CD4-positive, alpha-beta T cell (primary cell): ENCODE measurements around the gene TGM4. TPM values are rescaled to one million over a fixed set of nuclear protein-coding genes. Genes with fewer than 3 reads are reported as not detected.

Experiments
- ATAC-seq: fragments of 200-7000 bp; cut with Tn5 transposase; one replicate; pipeline ENCODE4 v1.10.0; 2022; ENCODE audit warnings: mild to moderate bottlenecking; ENCODE audit not compliant: poor library complexity
- CTCF ChIA-PET: fragments of 350-600 bp; sonication (Branson Sonifier 250); formaldehyde crosslinking; loops from one replicate; lab custom pipeline; 2021; ENCODE audit warnings: antibody characterized with exemption, inconsistent platforms; lab: Charles Lee
- POLR2A ChIA-PET: fragments of 350-600 bp; sonication (Branson Sonifier 250); formaldehyde crosslinking; loops from one replicate; lab custom pipeline; 2021; ENCODE audit warnings: antibody characterized with exemption, inconsistent platforms; lab: Charles Lee
- DNase-seq, 14 experiments: peaks; one replicate each; pipeline ENCODE4 v3.0.0-alpha.2; 2013 to 2020; ENCODE audit warnings: mixed read lengths in 2 of 14
- H3K27ac ChIP-seq, 2 donors: one replicate each; pipeline versions ENCODE4 v1.5.1 to v1.7.0; 2013; ENCODE audit warnings: low read length in 2 of 2, low read depth in 1 of 2, mild to moderate bottlenecking in 1 of 2
- H3K27me3 ChIP-seq, 2 experiments: 1 replicate in 1 of 2; 2 replicates in 1 of 2; pipeline versions ENCODE4 v1.6.1 to v1.7.0; 2013; ENCODE audit warnings: low read length in 2 of 2, control low read depth in 1 of 2, mild to moderate bottlenecking in 1 of 2, moderate library complexity in 1 of 2; ENCODE audit not compliant: insufficient read depth in 2 of 2, control insufficient read depth in 1 of 2
- H3K36me3 ChIP-seq: one replicate; pipeline ENCODE4 v1.6.1; 2013; ENCODE audit warnings: low read length, control low read depth; ENCODE audit not compliant: insufficient read depth
- H3K4me1 ChIP-seq: one replicate; pipeline ENCODE4 v1.6.1; 2013; ENCODE audit warnings: low read length, control low read depth; ENCODE audit not compliant: insufficient read depth
- H3K4me3 ChIP-seq: one replicate; pipeline ENCODE4 v1.5.1; 2013; ENCODE audit warnings: mild to moderate bottlenecking, low read length, moderate library complexity
- H3K9me3 ChIP-seq, 2 experiments: 1 replicate in 1 of 2; 2 replicates in 1 of 2; pipeline versions ENCODE4 v1.6.1 to v1.7.0; 2013; ENCODE audit warnings: low read length in 2 of 2, mild to moderate bottlenecking in 2 of 2, control low read depth in 1 of 2, moderate library complexity in 1 of 2; ENCODE audit not compliant: control insufficient read depth in 1 of 2, insufficient read depth in 1 of 2
- H3K27ac Mint-ChIP-seq: one replicate; pipeline ENCODE4 v1.8.0; 2020; ENCODE audit warnings: mixed read lengths
- H3K27me3 Mint-ChIP-seq: one replicate; pipeline ENCODE4 v1.8.0; 2021; ENCODE audit warnings: mixed read lengths
- H3K36me3 Mint-ChIP-seq: one replicate; pipeline ENCODE4 v1.8.0; 2021; ENCODE audit warnings: low read depth, mixed read lengths
- H3K4me1 Mint-ChIP-seq: one replicate; pipeline ENCODE4 v1.8.0; 2021; ENCODE audit warnings: low read depth, mixed read lengths
- H3K4me3 Mint-ChIP-seq: one replicate; pipeline ENCODE4 v1.8.0; 2020; ENCODE audit warnings: mild to moderate bottlenecking, mixed read lengths
- H3K9me3 Mint-ChIP-seq: one replicate; pipeline ENCODE4 v1.8.0; 2020; ENCODE audit warnings: mixed read lengths
- CTCF ChIP-seq: fragments of 200-600 bp; IDR thresholded peaks from one replicate; pipeline ENCODE4 v1.8.0; 2022; ENCODE audit warnings: antibody characterized with exemption, mild to moderate bottlenecking
- intact Hi-C, 2 experiments: fragments of 100-400 bp; cut with DNase I in 1 of 2; cut with micrococcal nuclease in 1 of 2; formaldehyde crosslinking; loops; one replicate each; pipeline versions ENCODE4 v1.15.1 to v1.9.0; 2023 to 2025; cut with DNase I, micrococcal nuclease
- total RNA-seq, 174 experiments: library from RNA in 2 of 174; stranded (reverse) in 2 of 174; gene quantifications; one replicate each; pipeline ENCODE4 v1.2.3 and lab custom pipeline; 2021 to 2026

The TGM4 gene
- total RNA-seq, 2 experiments from 2014 or later: not detected

GRCh38 chr3:44870375-44871061 is 3.9 kb upstream of the TGM4 start:
- H3K27ac ChIP-seq: no peak overlapping the region
- Mint-ChIP-seq H3K4me1 (peaks cover 14% of the 10 kb centered on the region), H3K9me3 (peaks cover 3% of the 10 kb centered on the region), H3K27me3 (no peaks in the 10 kb centered on the region), H3K36me3 (no peaks in the 10 kb centered on the region), H3K27ac (no peak overlapping the region), H3K4me3 (no peak overlapping the region)
- no peak overlapping the region for H3K4me3 ChIP-seq
- peaks cover 20% of the 10 kb centered on the region for H3K4me1 ChIP-seq
- no peak for DNase-seq
- H3K36me3 ChIP-seq: no peaks in the 10 kb centered on the region
- TF ChIP-seq CTCF: no peak
- H3K9me3 ChIP-seq: no peaks in the 10 kb centered on the region
- ChIA-PET CTCF (no interaction called here), POLR2A (no interaction called here)
- no peaks in the 10 kb centered on the region for H3K27me3 ChIP-seq
- no peak for ATAC-seq
- intact Hi-C loops: no loop called here

- CTCF ChIA-PET: no interaction called here
Measured at GRCh38 chr3:44875596-44875995, 1.2 kb downstream of the TGM4 start.

GRCh38 chr3:44877333-44877732 is 2.9 kb downstream of the TGM4 start:
- Histone ChIP-seq H3K36me3 (no peaks in the 10 kb centered on the region), H3K4me3 (no peak overlapping the region), H3K4me1 (no peaks in the 10 kb centered on the region), H3K27me3 (peaks cover 0 to 2% of the 10 kb centered on the region in 2 experiments), H3K27ac (no peak overlapping the region), H3K9me3 (no peaks in the 10 kb centered on the region)
- DNase-seq (no peak), ATAC-seq (no peak)
- no peak overlapping the region for H3K4me3 Mint-ChIP-seq
- peaks cover under 1% of the 10 kb centered on the region for H3K27me3 Mint-ChIP-seq
- H3K9me3 Mint-ChIP-seq: no peaks in the 10 kb centered on the region
- TF ChIP-seq CTCF: no peak
- H3K4me1 Mint-ChIP-seq: no peaks in the 10 kb centered on the region
- H3K36me3 Mint-ChIP-seq: no peaks in the 10 kb centered on the region
- H3K27ac Mint-ChIP-seq: no peak overlapping the region
- ChIA-PET CTCF (no interaction called here), POLR2A (no interaction called here)
- intact Hi-C loops: no loop called here

More at GRCh38 chr3:44875596-44875995, 1.2 kb downstream of the TGM4 start:
- Histone ChIP-seq H3K9me3 (no peaks in the 10 kb centered on the region), H3K36me3 (no peaks in the 10 kb centered on the region), H3K4me3 (no peak overlapping the region), H3K27me3 (no peaks in the 10 kb centered on the region), H3K4me1 (no peaks in the 10 kb centered on the region), H3K27ac (no peak overlapping the region)
- H3K27ac Mint-ChIP-seq: no peak overlapping the region
- no peaks in the 10 kb centered on the region for H3K4me1 Mint-ChIP-seq
- no peaks in the 10 kb centered on the region for H3K36me3 Mint-ChIP-seq
- no peaks in the 10 kb centered on the region for H3K27me3 Mint-ChIP-seq
- H3K4me3 Mint-ChIP-seq: no peak overlapping the region
- no peaks in the 10 kb centered on the region for H3K9me3 Mint-ChIP-seq
- POLR2A ChIA-PET: no interaction called here
- DNase-seq (no peak), ATAC-seq (no peak)
- no peak for TF ChIP-seq CTCF
- intact Hi-C loops: no loop called here
